ENCODE measurements around the gene DDR2.

DNA sequence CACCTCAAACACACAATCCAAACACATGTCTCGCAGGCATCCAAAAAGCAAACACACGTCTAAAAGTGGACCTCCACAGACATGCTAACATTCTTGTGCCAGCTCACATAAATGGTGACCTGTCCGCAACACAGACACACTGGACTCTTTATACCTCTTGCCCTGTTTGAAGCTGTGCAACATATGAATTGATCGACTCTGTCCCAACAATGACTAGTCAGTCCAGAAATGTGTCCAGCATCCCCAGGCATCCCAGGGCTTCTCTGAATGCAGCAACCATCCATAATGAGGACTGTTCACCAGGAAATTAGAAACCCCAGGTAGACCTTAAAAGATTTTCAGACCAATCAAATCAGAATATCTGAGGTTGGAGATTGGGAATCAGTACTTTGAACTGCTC, 3.2 kb downstream of the DDR2 start:
- TF ChIP-seq YY1 (IDR thresholded peaks at IDR 0.05; ENCODE audit: insufficient read depth, insufficient read length) (no peak), ZNF274 (IDR thresholded peaks at IDR 0.05; ENCODE audit: low read depth, low read length) (no peak)
